Vagina (tissue), 2 donors: ENCODE data around the gene CFAP73. TPM values are rescaled to one million over a fixed set of nuclear protein-coding genes. Genes with fewer than 3 reads are reported as not detected.

Experiments
- DNase-seq, 2 donors: peaks; one replicate each; pipeline ENCODE4 v3.0.0-alpha.2; 2017; ENCODE audit errors: extremely low spot score in 2 of 2
- H3K27ac ChIP-seq: fragments of 200-600 bp; sonication (generic); one replicate; pipeline ENCODE4 v1.5.1; 2019
- H3K27me3 ChIP-seq: fragments of 200-600 bp; sonication (generic); one replicate; pipeline ENCODE4 v1.5.1; 2019
- H3K36me3 ChIP-seq, 2 donors: fragments of 200-600 bp; sonication (generic); one replicate each; pipeline ENCODE4 v1.5.1; 2017 to 2019
- H3K4me1 ChIP-seq: fragments of 200-600 bp; sonication (generic); one replicate; pipeline ENCODE4 v1.5.1; 2019
- H3K4me3 ChIP-seq, 2 donors: fragments of 200-600 bp; sonication (generic); 1 replicate in 1 of 2; 2 replicates in 1 of 2; pipeline ENCODE4 v1.5.1; 2016 to 2019
- H3K9me3 ChIP-seq: fragments of 200-600 bp; sonication (generic); one replicate; pipeline ENCODE4 v1.5.1; 2019
- POLR2A ChIP-seq, 2 donors: fragments of 450-650 bp; IDR thresholded peaks; one replicate each; pipeline ENCODE4 v1.6.1; 2017; ENCODE audit warnings: antibody characterized with exemption in 2 of 2, mild to moderate bottlenecking in 2 of 2, moderate library complexity in 2 of 2
- POLR2AphosphoS5 ChIP-seq, 2 donors: sonication (generic); formaldehyde crosslinking; IDR thresholded peaks; one replicate each; pipeline ENCODE4 v1.9.0; 2017; ENCODE audit warnings: antibody characterized with exemption in 2 of 2, mild to moderate bottlenecking in 2 of 2, low read depth in 1 of 2; ENCODE audit not compliant: insufficient read depth in 1 of 2
- intact Hi-C: fragments of 100-400 bp; cut with DNase I; formaldehyde crosslinking; loops from one replicate; pipeline ENCODE4 v1.15.1; 2023
- total RNA-seq: library from RNA; depleted of rRNA; stranded (reverse); fragments of >200 nt; gene quantifications from one replicate; pipeline ENCODE4 v1.2.3, GENCODE V29; 2016
- TF ChIP-seq, protein P1 (sequence below), 3 experiments: fragments of 450-650 bp in 2 of 3; fragments of 200-600 bp in 1 of 3; sonication (generic) in 1 of 3; IDR thresholded peaks; one replicate each; pipeline ENCODE4 v1.5.1; 2017 to 2019; ENCODE audit warnings: antibody characterized with exemption in 3 of 3, mild to moderate bottlenecking in 2 of 3, moderate library complexity in 2 of 3

Gene CFAP73
- total RNA-seq, 1 donor from 2014 or later, result not detected

DNA sequence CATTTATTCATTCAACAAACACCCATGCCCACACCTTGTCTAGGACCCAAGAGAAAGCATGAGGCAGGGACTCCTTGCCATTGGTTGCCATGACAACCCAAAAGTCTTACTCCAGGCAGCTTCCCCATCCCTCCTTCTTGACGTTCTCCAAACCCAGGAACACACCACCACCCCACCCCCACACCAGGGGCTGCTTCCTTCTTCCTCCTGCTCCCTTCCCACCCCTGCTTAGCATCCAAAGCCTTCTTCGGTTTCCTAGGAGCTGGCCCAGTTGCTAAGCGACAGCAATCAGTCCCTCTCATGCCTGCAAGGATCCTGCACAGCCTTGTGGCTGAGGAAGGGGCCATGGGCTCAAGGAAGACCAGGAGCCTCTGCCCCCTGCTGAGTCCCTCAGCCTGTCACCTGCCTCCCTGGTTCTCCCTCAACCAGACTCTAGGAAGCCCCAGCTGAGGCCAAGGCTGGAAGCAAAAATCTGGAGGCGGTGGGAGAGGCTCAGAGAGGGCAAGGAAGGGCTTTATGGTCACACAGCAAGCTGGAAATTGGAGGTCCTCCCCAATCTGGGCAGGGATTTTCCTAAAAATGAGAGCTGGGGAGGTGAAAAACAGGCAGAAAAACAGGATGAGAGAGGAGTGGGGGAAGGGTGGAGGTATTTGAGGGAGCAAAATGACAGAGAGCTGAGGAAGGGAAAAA, 29.4 kb upstream of the CFAP73 start:
- Histone ChIP-seq H3K4me3 (no peak overlapping the region), H3K27me3 (no peaks in the 10 kb centered on the region), H3K36me3 (no peaks in the 10 kb centered on the region), H3K27ac (no peak overlapping the region), H3K4me1 (no peaks in the 10 kb centered on the region), H3K9me3 (no peaks in the 10 kb centered on the region)
- TF ChIP-seq, protein P1, sequence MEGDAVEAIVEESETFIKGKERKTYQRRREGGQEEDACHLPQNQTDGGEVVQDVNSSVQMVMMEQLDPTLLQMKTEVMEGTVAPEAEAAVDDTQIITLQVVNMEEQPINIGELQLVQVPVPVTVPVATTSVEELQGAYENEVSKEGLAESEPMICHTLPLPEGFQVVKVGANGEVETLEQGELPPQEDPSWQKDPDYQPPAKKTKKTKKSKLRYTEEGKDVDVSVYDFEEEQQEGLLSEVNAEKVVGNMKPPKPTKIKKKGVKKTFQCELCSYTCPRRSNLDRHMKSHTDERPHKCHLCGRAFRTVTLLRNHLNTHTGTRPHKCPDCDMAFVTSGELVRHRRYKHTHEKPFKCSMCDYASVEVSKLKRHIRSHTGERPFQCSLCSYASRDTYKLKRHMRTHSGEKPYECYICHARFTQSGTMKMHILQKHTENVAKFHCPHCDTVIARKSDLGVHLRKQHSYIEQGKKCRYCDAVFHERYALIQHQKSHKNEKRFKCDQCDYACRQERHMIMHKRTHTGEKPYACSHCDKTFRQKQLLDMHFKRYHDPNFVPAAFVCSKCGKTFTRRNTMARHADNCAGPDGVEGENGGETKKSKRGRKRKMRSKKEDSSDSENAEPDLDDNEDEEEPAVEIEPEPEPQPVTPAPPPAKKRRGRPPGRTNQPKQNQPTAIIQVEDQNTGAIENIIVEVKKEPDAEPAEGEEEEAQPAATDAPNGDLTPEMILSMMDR (IDR thresholded peaks at IDR 0.05), result no peak
- TF ChIP-seq POLR2AphosphoS5 (IDR thresholded peaks at IDR 0.05; ENCODE audit: insufficient read depth in 1 of 2, low read depth in 1 of 2) (no peak), POLR2A (IDR thresholded peaks at IDR 0.05) (no peak)
- no peak for DNase-seq
- intact Hi-C loops, result no loop called here

DNA sequence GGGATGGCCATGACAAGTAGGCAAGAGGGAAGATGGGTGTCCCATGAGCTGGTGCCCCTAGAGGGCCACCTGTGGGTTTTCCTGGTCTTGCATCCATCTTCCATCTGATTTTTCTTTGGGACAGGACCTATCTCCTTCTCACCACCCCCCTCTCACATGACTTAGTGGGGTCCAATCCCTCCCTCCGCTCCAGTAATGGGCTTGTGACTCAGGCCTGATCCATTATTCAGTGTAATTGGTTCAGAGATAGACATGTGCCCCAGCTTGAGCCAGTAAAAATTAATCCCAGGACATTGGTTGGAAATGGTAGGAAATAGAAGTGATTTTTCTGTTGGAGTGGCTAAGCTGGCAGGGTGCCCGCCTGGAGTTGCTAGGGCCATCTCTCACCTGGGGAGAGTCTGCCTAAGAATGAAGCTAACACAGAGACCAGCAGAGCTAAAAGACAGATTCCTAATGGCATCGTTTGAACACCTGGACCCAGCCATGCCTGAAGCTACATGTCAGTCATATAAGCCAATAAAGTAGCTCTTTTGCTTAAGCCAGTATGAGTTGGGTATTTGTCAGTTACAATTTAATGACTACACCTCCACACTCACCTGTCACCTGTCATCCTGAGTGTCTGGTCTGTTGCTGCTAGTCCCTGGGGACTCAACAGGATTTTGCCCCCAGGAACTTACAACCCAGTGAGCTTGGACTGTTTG, 28.7 kb upstream of the CFAP73 start:
- H3K4me3 ChIP-seq, result no peak overlapping the region
- DNase-seq, result no peak
- no peaks in the 10 kb centered on the region for H3K4me1 ChIP-seq
- intact Hi-C loops, result no loop called here
- H3K36me3 ChIP-seq, result no peaks in the 10 kb centered on the region
- H3K27me3 ChIP-seq, result no peaks in the 10 kb centered on the region
- H3K27ac ChIP-seq, result no peak overlapping the region
- TF ChIP-seq, protein P1 (IDR thresholded peaks at IDR 0.05), result no peak
- TF ChIP-seq POLR2AphosphoS5 (IDR thresholded peaks at IDR 0.05; ENCODE audit: insufficient read depth in 1 of 2, low read depth in 1 of 2) (no peak), POLR2A (IDR thresholded peaks at IDR 0.05) (no peak)
- H3K9me3 ChIP-seq, result no peaks in the 10 kb centered on the region

DNA sequence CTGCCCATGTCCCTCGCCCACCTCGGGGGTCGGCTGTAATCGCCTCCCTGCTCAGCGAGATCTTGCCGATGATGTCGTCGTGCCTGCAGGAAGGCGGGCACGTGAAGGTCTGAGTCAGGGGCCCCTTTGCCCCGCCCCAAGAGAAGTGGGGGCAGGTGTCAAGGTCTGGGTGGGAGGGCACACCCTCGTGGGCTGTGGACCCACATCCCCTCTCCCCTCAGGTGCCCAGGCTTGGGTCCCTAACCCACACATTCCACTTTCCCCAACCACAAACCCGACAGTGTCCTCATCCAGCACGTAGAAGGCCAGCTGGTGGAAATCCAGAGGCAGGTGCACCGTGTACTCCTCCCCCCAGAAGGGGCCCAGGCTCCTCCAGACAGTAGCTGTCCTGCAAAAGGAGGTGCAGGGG, 21.7 kb upstream of the CFAP73 start:
- no peak overlapping the region for H3K27ac ChIP-seq
- no peaks in the 10 kb centered on the region for H3K9me3 ChIP-seq
- no peak for DNase-seq
- H3K36me3 ChIP-seq, result no peaks in the 10 kb centered on the region
- H3K4me3 ChIP-seq, result no peak overlapping the region
- no peak for TF ChIP-seq POLR2A (IDR thresholded peaks at IDR 0.05)
- TF ChIP-seq, protein P1 (IDR thresholded peaks at IDR 0.05), result no peak
- no peak for TF ChIP-seq POLR2AphosphoS5 (IDR thresholded peaks at IDR 0.05; ENCODE audit: insufficient read depth in 1 of 2, low read depth in 1 of 2)
- H3K4me1 ChIP-seq, result no peaks in the 10 kb centered on the region
- intact Hi-C loops, result no loop called here
- H3K27me3 ChIP-seq, result no peaks in the 10 kb centered on the region

DNA sequence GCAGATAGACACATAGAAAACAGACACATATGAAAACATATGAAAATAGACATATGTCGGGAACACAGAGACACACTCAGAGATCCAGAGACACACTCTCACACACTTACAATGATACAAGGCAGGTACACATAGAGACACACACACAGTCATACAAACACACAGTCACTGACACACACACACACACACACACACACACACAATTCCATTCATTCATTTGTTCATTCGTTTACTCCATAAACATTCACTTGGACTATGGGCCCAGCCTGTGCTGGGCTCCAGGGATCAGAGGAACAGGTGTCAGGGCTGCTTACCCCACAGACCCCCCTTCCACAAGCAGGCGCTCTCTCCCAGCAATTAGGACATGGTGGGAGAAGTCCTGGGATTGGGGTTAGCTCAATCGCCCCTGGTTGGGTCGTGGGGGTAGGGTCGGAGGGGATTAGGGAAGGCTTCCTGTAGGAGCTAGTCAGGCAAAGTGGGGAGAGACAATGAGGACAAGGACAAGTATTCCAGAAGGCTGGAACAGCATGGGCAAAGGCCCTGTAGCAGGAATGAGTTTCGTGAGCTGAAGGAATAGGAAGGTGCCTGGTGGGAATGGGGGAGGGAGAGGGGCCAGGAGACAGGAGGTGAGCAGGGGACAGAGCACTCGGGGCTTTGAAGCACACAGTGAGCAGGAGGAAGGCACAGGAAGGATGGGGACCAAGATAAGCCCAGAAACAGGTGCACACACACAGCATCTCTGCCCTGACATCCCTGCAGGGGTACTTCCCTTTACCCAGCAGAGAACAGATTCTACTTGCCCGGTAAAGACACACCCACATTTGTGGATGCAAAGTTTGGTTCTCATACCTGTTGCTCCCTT, 20.5 kb upstream of the CFAP73 start:
- no peak overlapping the region for H3K27ac ChIP-seq
- no peaks in the 10 kb centered on the region for H3K4me1 ChIP-seq
- TF ChIP-seq POLR2AphosphoS5 (IDR thresholded peaks at IDR 0.05; ENCODE audit: insufficient read depth in 1 of 2, low read depth in 1 of 2), result no peak
- TF ChIP-seq, protein P1 (IDR thresholded peaks at IDR 0.05), result no peak
- TF ChIP-seq POLR2A (IDR thresholded peaks at IDR 0.05), result no peak
- intact Hi-C loops, result no loop called here
- no peak for DNase-seq
- no peaks in the 10 kb centered on the region for H3K36me3 ChIP-seq
- no peaks in the 10 kb centered on the region for H3K9me3 ChIP-seq
- no peak overlapping the region for H3K4me3 ChIP-seq
- no peaks in the 10 kb centered on the region for H3K27me3 ChIP-seq
